ENCODE data around the gene CAMSAP2.

GRCh38 chr1:200780545-200781369 is 42.1 kb downstream of the CAMSAP2 start:
- peak; percentile 18; the same call in 1 of the 2 replicates for TF ChIP-seq CTCF (IDR thresholded peaks at IDR 0.05; ENCODE audit: low read length)
- no peak for TF ChIP-seq EZH2 (optimal IDR thresholded peaks at IDR 0.05; ENCODE audit: low read depth, low read length)
